ENCODE data around the gene EFNB1. TPM values are rescaled to one million over a fixed set of nuclear protein-coding genes. Genes with fewer than 3 reads are reported as not detected.
"Not testable (repeated sequence)": the region's sequence is repeated elsewhere in the genome, so short reads cannot be mapped to it uniquely, and the experiment has no call there.

Gene EFNB1
- total RNA-seq, 3 donors from 2014 or later (not counting 1 experiment from before 2014, with no cell fraction given): 3.2 to 4.7 (median 3.3) TPM

- H3K36me3 ChIP-seq (ENCODE audit: control insufficient read depth, insufficient read depth, low read length): no peaks in the 10 kb centered on the region
- H3K36me3 Mint-ChIP-seq: no peaks in the 10 kb centered on the region
- H3K9me3 Mint-ChIP-seq: no peaks in the 10 kb centered on the region
- H3K27me3 ChIP-seq (ENCODE audit: control insufficient read depth, insufficient read depth, low read length): no peaks in the 10 kb centered on the region
- no peak overlapping the region for H3K27ac ChIP-seq (ENCODE audit: low read length)
- no peaks in the 10 kb centered on the region for H3K4me1 ChIP-seq (ENCODE audit: control insufficient read depth, insufficient read depth, low read length)
- DNase-seq: no peak
- H3K27me3 Mint-ChIP-seq (ENCODE audit: low read depth in 2 of 2): peaks cover 0 to 21% of the 10 kb centered on the region in 2 donors
- H3K27ac Mint-ChIP-seq: no peak overlapping the region
- intact Hi-C loops (cut with micrococcal nuclease): no loop called here
- 90% methylated on average over 2 of the region's 3 CpGs for WGBS (ENCODE audit: insufficient coverage)
- H3K4me3 Mint-ChIP-seq: no peak overlapping the region
- no peak overlapping the region for H3K4me3 ChIP-seq (ENCODE audit: low read length)
- no peak for ATAC-seq
- H3K9me3 ChIP-seq (ENCODE audit: control insufficient read depth, insufficient read depth, low read length): no peaks in the 10 kb centered on the region
- H3K4me1 Mint-ChIP-seq: no peaks in the 10 kb centered on the region
- TF ChIP-seq CTCF (IDR thresholded peaks at IDR 0.05): no peak
Observed at GRCh38 chrX:68789966-68790365, 38.9 kb upstream of the EFNB1 start.

- 40% methylated on average over 1 of the region's 1 CpG for WGBS (ENCODE audit: insufficient coverage)
- Histone ChIP-seq H3K27ac (ENCODE audit: low read length) (no peak overlapping the region), H3K4me1 (ENCODE audit: control insufficient read depth, insufficient read depth, low read length) (no peaks in the 10 kb centered on the region), H3K36me3 (ENCODE audit: control insufficient read depth, insufficient read depth, low read length) (no peaks in the 10 kb centered on the region), H3K9me3 (ENCODE audit: control insufficient read depth, insufficient read depth, low read length) (no peaks in the 10 kb centered on the region), H3K27me3 (ENCODE audit: control insufficient read depth, insufficient read depth, low read length) (no peaks in the 10 kb centered on the region), H3K4me3 (ENCODE audit: low read length) (no peak overlapping the region)
- no peak for TF ChIP-seq CTCF (IDR thresholded peaks at IDR 0.05)
- Mint-ChIP-seq H3K27me3 (ENCODE audit: low read depth in 2 of 2) (peaks cover 3 to 21% of the 10 kb centered on the region in 2 donors), H3K4me1 (no peaks in the 10 kb centered on the region), H3K9me3 (no peaks in the 10 kb centered on the region), H3K27ac (no peak overlapping the region), H3K36me3 (no peaks in the 10 kb centered on the region), H3K4me3 (no peak overlapping the region)
- DNase-seq (no peak), ATAC-seq (no peak)
- intact Hi-C loops (cut with micrococcal nuclease): no loop called here
Observed at GRCh38 chrX:68792083-68792482, 36.7 kb upstream of the EFNB1 start.

GRCh38 chrX:68794461-68794860, 34.4 kb upstream of the EFNB1 start:
- WGBS (ENCODE audit: insufficient coverage): 94% methylated on average over 3 of the region's 4 CpGs
- no peak overlapping the region for H3K4me3 ChIP-seq (ENCODE audit: low read length)
- TF ChIP-seq CTCF (IDR thresholded peaks at IDR 0.05): no peak
- no peak overlapping the region for H3K4me3 Mint-ChIP-seq
- H3K9me3 ChIP-seq (ENCODE audit: control insufficient read depth, insufficient read depth, low read length): no peaks in the 10 kb centered on the region
- H3K27me3 ChIP-seq (ENCODE audit: control insufficient read depth, insufficient read depth, low read length): no peaks in the 10 kb centered on the region
- DNase-seq: no peak
- no peaks in the 10 kb centered on the region for H3K36me3 ChIP-seq (ENCODE audit: control insufficient read depth, insufficient read depth, low read length)
- no peak overlapping the region for H3K27ac ChIP-seq (ENCODE audit: low read length)
- intact Hi-C loops (cut with micrococcal nuclease): no loop called here
- no peak for ATAC-seq
- no peak overlapping the region for H3K27ac Mint-ChIP-seq
- H3K9me3 Mint-ChIP-seq: no peaks in the 10 kb centered on the region
- no peaks in the 10 kb centered on the region for H3K4me1 Mint-ChIP-seq
- H3K36me3 Mint-ChIP-seq: no peaks in the 10 kb centered on the region
- H3K27me3 Mint-ChIP-seq (ENCODE audit: low read depth in 2 of 2): peaks cover 3 to 16% of the 10 kb centered on the region in 2 donors
- H3K4me1 ChIP-seq (ENCODE audit: control insufficient read depth, insufficient read depth, low read length): no peaks in the 10 kb centered on the region

GRCh38 chrX:68795741-68796140, 33.1 kb upstream of the EFNB1 start:
- peaks cover 7 to 16% of the 10 kb centered on the region in 2 donors for H3K27me3 Mint-ChIP-seq (ENCODE audit: low read depth in 2 of 2)
- ATAC-seq: no peak
- intact Hi-C loops (cut with micrococcal nuclease): no loop called here

GRCh38 chrX:68798400-68798799, 30.4 kb upstream of the EFNB1 start:
- H3K27ac Mint-ChIP-seq: not testable (repeated sequence)

More at GRCh38 chrX:68795741-68796140, 33.1 kb upstream of the EFNB1 start:
- Mint-ChIP-seq H3K9me3 (no peaks in the 10 kb centered on the region), H3K4me3 (no peak overlapping the region), H3K4me1 (no peaks in the 10 kb centered on the region), H3K27ac (no peak overlapping the region), H3K36me3 (no peaks in the 10 kb centered on the region)
- TF ChIP-seq CTCF (IDR thresholded peaks at IDR 0.05): no peak
- 72% methylated on average over 3 of the region's 3 CpGs for WGBS (ENCODE audit: insufficient coverage)
- Histone ChIP-seq H3K4me3 (ENCODE audit: low read length) (no peak overlapping the region), H3K27ac (ENCODE audit: low read length) (no peak overlapping the region), H3K4me1 (ENCODE audit: control insufficient read depth, insufficient read depth, low read length) (no peaks in the 10 kb centered on the region), H3K27me3 (ENCODE audit: control insufficient read depth, insufficient read depth, low read length) (no peaks in the 10 kb centered on the region), H3K9me3 (ENCODE audit: control insufficient read depth, insufficient read depth, low read length) (no peaks in the 10 kb centered on the region), H3K36me3 (ENCODE audit: control insufficient read depth, insufficient read depth, low read length) (no peaks in the 10 kb centered on the region)
- DNase-seq: no peak

More at GRCh38 chrX:68798400-68798799, 30.4 kb upstream of the EFNB1 start:
- H3K36me3 ChIP-seq (ENCODE audit: control insufficient read depth, insufficient read depth, low read length); H3K4me3 Mint-ChIP-seq; H3K27me3 Mint-ChIP-seq (ENCODE audit: low read depth in 2 of 2); DNase-seq; H3K4me1 ChIP-seq (ENCODE audit: control insufficient read depth, insufficient read depth, low read length); intact Hi-C loops (cut with micrococcal nuclease); H3K9me3 Mint-ChIP-seq; H3K4me1 Mint-ChIP-seq; ATAC-seq; H3K9me3 ChIP-seq (ENCODE audit: control insufficient read depth, insufficient read depth, low read length); H3K27me3 ChIP-seq (ENCODE audit: control insufficient read depth, insufficient read depth, low read length); H3K36me3 Mint-ChIP-seq; H3K4me3 ChIP-seq (ENCODE audit: low read length); H3K27ac ChIP-seq (ENCODE audit: low read length): not testable (repeated sequence)

Measured in natural killer cell (primary cell).